Tibial nerve (tissue), 4 donors: ENCODE measurements around the gene BAD. TPM values are rescaled to one million over a fixed set of nuclear protein-coding genes. Genes with fewer than 3 reads are reported as not detected.
A peak's percentile ranks its signal among the peaks of the same experiment; 100 is the strongest.

Source experiments
- DNase-seq, 2 donors: peaks; one replicate each; pipeline ENCODE4 v3.0.0-alpha.2; 2019; ENCODE audit warnings: low spot score in 2 of 2
- H3K27ac ChIP-seq, 4 donors: fragments of 200-600 bp; sonication (generic) in 3 of 4; one replicate each; pipeline ENCODE4 v1.5.1; 2017 to 2019; ENCODE audit warnings: mild to moderate bottlenecking in 1 of 4
- H3K27me3 ChIP-seq, 2 donors: fragments of 200-600 bp; sonication (generic) in 1 of 2; one replicate each; pipeline versions ENCODE4 v1.5.1 to v1.6.0; 2017 to 2019
- H3K36me3 ChIP-seq, 3 donors: fragments of 200-600 bp; sonication (generic); one replicate each; pipeline ENCODE4 v1.5.1; 2018 to 2019
- H3K4me1 ChIP-seq, 4 donors: fragments of 200-600 bp; sonication (generic) in 3 of 4; one replicate each; pipeline ENCODE4 v1.5.1; 2017 to 2019
- H3K4me3 ChIP-seq, 4 donors: fragments of 200-600 bp; sonication (generic) in 3 of 4; one replicate each; pipeline ENCODE4 v1.5.1; 2017 to 2019; ENCODE audit warnings: mild to moderate bottlenecking in 1 of 4, moderate library complexity in 1 of 4
- H3K9me3 ChIP-seq, 4 donors: fragments of 200-600 bp; sonication (generic) in 3 of 4; one replicate each; pipeline ENCODE4 v1.5.1; 2017 to 2019
- EP300 ChIP-seq, 2 donors: sonication (generic); formaldehyde crosslinking; IDR thresholded peaks; one replicate each; pipeline ENCODE4 v1.6.1; 2017; ENCODE audit warnings: antibody characterized with exemption in 2 of 2, mild to moderate bottlenecking in 1 of 2
- POLR2A ChIP-seq, 2 donors: fragments of 450-650 bp; IDR thresholded peaks; one replicate each; pipeline ENCODE4 v1.6.1; 2017; ENCODE audit warnings: antibody characterized with exemption in 2 of 2, mild to moderate bottlenecking in 2 of 2, moderate library complexity in 2 of 2
- WGBS, 2 donors: methylation state at CpG; one replicate each; pipeline ENCODE4 v1.1.5; 2018; 5-methylcytosine and 5-hydroxymethylcytosine counted together
- total RNA-seq, 4 donors: library from RNA; depleted of rRNA; stranded (reverse); fragments of >200 nt; gene quantifications; one replicate each; pipeline ENCODE4 v1.1.0, GENCODE V29; 2016
- TF ChIP-seq, protein P1 (sequence below), 5 experiments: fragments of 200-600 bp in 3 of 5; fragments of 450-650 bp in 2 of 5; sonication (generic) in 3 of 5; IDR thresholded peaks; one replicate each; pipeline ENCODE4 v1.5.1; 2016 to 2019; ENCODE audit warnings: antibody characterized with exemption in 5 of 5, mild to moderate bottlenecking in 3 of 5, moderate library complexity in 2 of 5

Gene BAD
- total RNA-seq, 4 donors from 2014 or later: 110 to 143 (median 124) TPM

DNA sequence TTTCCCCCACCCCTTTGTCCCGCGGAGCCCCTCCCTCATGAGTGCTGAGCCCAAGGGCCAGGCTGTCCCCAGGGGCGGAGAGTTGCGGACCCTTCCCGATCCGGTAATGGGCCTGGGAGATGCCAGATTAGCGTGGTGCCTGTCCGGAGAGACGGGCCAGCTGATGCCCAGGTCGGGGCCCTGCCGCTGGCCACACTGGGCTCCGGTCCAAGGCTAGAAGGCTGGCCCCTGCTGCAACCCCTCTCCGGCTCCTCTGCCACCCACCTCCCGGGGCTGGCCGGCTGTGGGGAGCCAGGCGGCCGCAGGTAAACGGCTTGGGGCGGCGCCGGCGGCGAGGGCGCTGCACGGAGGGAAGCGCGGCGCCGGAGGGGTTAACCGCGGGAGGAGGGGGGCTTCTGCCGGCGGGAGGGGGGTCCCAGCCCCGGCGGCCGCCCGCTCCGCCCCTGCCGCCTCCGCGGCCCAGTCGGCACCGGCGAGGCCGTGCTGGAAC lies 6.8 kb upstream of the BAD start, which contains the start of gene KCNK4:
KCNK4 (plus strand) TSS at position 41 of the 490 bp plus-strand sequence. CDS start 1,717 bp downstream, outside the sequence.
- 0 to 1% methylated on average over 6 to 17 of the region's 45 CpGs for WGBS, 2 donors
- H3K4me3 ChIP-seq: peak within 1 kb of the TSS in 2 of 4 donors; percentile 23 to 44

DNA sequence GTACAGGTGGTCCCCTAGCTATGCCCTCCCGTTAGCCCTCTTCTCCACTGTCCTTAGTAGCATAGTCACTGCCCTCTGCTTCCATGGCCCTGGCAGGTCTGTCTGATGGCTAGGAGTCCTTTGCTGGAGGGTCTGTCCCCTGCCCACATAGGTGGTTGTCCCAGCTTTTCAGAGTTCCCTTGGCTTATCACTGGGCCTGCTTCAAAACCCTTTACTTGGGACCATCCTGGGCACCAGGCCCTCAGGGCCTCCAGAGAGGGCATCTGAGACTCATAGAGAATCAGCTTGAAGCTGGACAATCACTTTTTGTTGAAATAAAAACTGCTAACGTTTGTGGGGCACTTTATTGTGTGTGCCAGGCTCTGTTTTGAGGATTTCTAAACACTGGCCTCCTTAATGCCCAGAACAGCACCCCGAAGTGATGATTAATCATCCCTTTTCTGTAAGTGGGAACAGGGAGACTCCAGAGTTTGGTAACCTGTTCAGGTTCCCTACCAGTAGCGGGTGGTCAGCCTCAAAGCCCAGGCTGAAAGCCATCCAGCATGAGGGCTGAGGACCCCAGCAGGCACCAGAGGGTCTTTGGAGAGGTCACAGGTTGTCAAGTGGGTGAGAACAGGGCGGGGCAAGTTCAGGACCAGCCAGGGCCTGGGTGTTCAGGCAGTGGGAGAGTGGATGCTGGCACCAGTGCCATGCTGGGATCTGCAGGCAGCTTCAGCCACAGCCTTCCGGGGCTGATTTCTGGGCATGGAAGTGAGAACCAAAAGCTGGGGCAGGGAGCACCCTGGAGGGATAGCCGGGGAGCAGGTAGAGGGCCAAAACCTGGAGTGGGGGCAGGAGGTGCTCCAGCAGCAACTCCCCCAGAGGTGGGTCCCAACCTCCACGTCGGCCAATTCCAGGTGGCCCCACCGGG lies 6.1 kb upstream of the BAD start:
- Histone ChIP-seq H3K27me3 (peaks cover 0 to 56% of the 10 kb centered on the region in 2 donors), H3K36me3 (peaks cover 0 to 18% (median 0%) of the 10 kb centered on the region in 3 donors), H3K27ac (no peak overlapping the region), H3K4me3 (no peak overlapping the region), H3K4me1 (peaks cover 0 to 34% (median 15%) of the 10 kb centered on the region in 4 donors), H3K9me3 (no peaks in the 10 kb centered on the region)
- TF ChIP-seq EP300 (IDR thresholded peaks at IDR 0.05) (no peak), POLR2A (IDR thresholded peaks at IDR 0.05) (no peak)
- TF ChIP-seq, protein P1, sequence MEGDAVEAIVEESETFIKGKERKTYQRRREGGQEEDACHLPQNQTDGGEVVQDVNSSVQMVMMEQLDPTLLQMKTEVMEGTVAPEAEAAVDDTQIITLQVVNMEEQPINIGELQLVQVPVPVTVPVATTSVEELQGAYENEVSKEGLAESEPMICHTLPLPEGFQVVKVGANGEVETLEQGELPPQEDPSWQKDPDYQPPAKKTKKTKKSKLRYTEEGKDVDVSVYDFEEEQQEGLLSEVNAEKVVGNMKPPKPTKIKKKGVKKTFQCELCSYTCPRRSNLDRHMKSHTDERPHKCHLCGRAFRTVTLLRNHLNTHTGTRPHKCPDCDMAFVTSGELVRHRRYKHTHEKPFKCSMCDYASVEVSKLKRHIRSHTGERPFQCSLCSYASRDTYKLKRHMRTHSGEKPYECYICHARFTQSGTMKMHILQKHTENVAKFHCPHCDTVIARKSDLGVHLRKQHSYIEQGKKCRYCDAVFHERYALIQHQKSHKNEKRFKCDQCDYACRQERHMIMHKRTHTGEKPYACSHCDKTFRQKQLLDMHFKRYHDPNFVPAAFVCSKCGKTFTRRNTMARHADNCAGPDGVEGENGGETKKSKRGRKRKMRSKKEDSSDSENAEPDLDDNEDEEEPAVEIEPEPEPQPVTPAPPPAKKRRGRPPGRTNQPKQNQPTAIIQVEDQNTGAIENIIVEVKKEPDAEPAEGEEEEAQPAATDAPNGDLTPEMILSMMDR (IDR thresholded peaks at IDR 0.05): no peak
- WGBS, 2 donors: 49 to 66% methylated on average over 7 to 10 of the region's 10 CpGs
- DNase-seq: no peak

More for the DNA sequence above, 6.8 kb upstream of the BAD start, which contains the start of gene KCNK4:
- TF ChIP-seq EP300 (IDR thresholded peaks at IDR 0.05): no peak
- TF ChIP-seq, protein P1 (IDR thresholded peaks at IDR 0.05): no peak
- TF ChIP-seq POLR2A (IDR thresholded peaks at IDR 0.05): no peak
- Histone ChIP-seq H3K4me1 (peaks cover 0 to 29% (median 10%) of the 10 kb centered on the region in 4 donors), H3K36me3 (peaks cover 0 to 18% (median 0%) of the 10 kb centered on the region in 3 donors), H3K27me3 (peaks cover 0 to 63% of the 10 kb centered on the region in 2 donors), H3K9me3 (no peaks in the 10 kb centered on the region), H3K27ac (no peak within 1 kb of the TSS)
- DNase-seq: no peak

DNA sequence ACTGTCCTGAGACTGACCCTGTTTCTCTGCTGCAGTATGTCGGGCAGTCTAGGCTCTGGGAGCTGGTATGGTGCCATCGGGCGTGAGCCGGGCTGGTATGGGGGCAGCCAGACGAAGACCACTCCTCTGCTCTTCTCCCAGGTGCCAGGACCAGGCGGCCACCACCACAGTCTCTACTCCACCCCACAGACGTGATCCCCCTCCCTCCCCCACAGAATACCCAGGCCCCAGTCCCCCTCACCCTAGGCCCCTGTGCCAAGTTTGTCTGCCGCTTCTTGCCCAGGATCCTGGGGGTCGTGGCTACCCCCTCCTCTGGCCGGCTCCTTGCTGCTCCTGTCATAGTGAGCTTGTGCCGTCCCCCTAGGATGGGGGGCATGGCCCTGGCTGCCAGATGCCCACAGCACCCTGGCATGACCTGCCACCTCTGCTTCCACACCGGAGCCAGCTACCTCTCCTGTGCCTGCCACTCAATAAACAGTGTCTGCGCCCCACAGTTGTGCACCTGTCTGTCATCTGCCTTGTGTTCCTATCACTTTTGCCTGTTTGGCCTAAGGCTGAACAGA lies 4.6 kb upstream of the BAD start:
- H3K27me3 ChIP-seq: peaks cover 0 to 40% of the 10 kb centered on the region in 2 donors
- WGBS, 2 donors: 92 to 93% methylated on average over 13 of the region's 13 CpGs
- H3K4me3 ChIP-seq: no peak overlapping the region
- H3K27ac ChIP-seq: no peak overlapping the region
- H3K9me3 ChIP-seq: no peaks in the 10 kb centered on the region
- TF ChIP-seq, protein P1 (IDR thresholded peaks at IDR 0.05): no peak
- H3K36me3 ChIP-seq: peaks cover 0 to 18% (median 0%) of the 10 kb centered on the region in 3 donors
- no peak for DNase-seq
- H3K4me1 ChIP-seq: peaks cover 0 to 35% (median 17%) of the 10 kb centered on the region in 4 donors

DNA sequence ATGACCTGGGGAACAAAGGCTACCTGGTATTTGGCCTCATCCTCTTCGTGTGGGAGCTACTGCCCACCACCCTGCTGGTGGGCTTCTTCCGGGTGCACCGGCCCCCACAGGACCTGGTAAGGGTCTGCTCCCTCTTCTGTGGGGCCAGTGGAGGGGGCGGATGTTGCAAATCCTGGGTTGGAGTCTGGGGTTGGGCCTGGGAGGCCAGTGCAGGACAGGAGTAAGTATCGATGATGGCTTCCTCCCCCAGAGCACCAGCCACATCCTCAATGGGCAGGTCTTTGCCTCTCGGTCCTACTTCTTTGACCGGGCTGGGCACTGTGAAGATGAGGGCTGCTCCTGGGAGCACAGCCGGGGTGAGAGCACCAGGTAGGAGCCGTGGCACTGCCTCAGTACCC lies 3.9 kb upstream of the BAD start:
- peaks cover 0 to 18% (median 0%) of the 10 kb centered on the region in 3 donors for H3K36me3 ChIP-seq
- peaks cover 0 to 33% of the 10 kb centered on the region in 2 donors for H3K27me3 ChIP-seq
- TF ChIP-seq EP300 (IDR thresholded peaks at IDR 0.05) (no peak), POLR2A (IDR thresholded peaks at IDR 0.05) (no peak)
- TF ChIP-seq, protein P1 (IDR thresholded peaks at IDR 0.05): no peak
- WGBS, 2 donors: 78 to 84% methylated on average over 8 to 9 of the region's 9 CpGs
- no peak overlapping the region for H3K27ac ChIP-seq
- H3K4me1 ChIP-seq: peaks cover 0 to 43% (median 25%) of the 10 kb centered on the region in 4 donors
- no peak for DNase-seq
- no peak overlapping the region for H3K4me3 ChIP-seq
- H3K9me3 ChIP-seq: no peaks in the 10 kb centered on the region
